HepG2 (cell line): ENCODE data around the gene KIF13A. TPM values are rescaled to one million over a fixed set of nuclear protein-coding genes. Genes with fewer than 3 reads are reported as not detected.

Source experiments
- ATAC-seq: fragments of 200-7000 bp; cut with Tn5 transposase; 3 replicates; pipeline ENCODE4 v1.9.1; 2020; ENCODE audit warnings: mild to moderate bottlenecking, moderate library complexity
- BruUV-seq: library from RNA; stranded (reverse); fragments of 400-500 nt; replicated peaks from 2 replicates; lab custom pipeline; 2021; lab: Mats Ljungman, UMichigan
- CTCF ChIA-PET: fragments of 300-600 bp; formaldehyde crosslinking; extraction: SDS; loops from one replicate; lab custom pipeline; 2021; ENCODE audit warnings: low total read pairs, inconsistent platforms, low intra/inter-chr PET ratio; lab: Yijun Ruan, JAX
- POLR2A ChIA-PET: fragments of 350-600 bp; sonication (Branson Sonifier 250); formaldehyde crosslinking; loops from one replicate; lab custom pipeline; 2020; ENCODE audit warnings: antibody characterized with exemption, inconsistent platforms; lab: Yijun Ruan, JAX
- DNase-seq: peaks from one replicate; pipeline ENCODE4 v3.0.0-alpha.2; 2015; ENCODE audit warnings: low spot score
- FAIRE-seq: peaks from 3 replicates; lab custom pipeline; 2011; peaks lifted over from hg19 to GRCh38; lab: Jason Lieb, UNC
- H2AFZ ChIP-seq: one replicate; pipeline ENCODE4 v1.6.1; 2011; ENCODE audit warnings: low read length, inconsistent platforms
- H3K27ac ChIP-seq: fragments of 300-600 bp; 3 replicates; pipeline ENCODE4 v1.8.0; 2011; ENCODE audit warnings: mixed run types, mild to moderate bottlenecking, mixed read lengths, low read length, inconsistent platforms; ENCODE audit not compliant: insufficient read depth; ENCODE audit errors: extremely low read length
- H3K27me3 ChIP-seq, 2 experiments: fragments of 200-600 bp in 1 of 2; 2 replicates in 1 of 2; 3 replicates in 1 of 2; pipeline versions ENCODE4 v1.6.0 to v1.8.0; 2011; ENCODE audit warnings: low read length in 2 of 2, mild to moderate bottlenecking in 2 of 2, moderate library complexity in 2 of 2, inconsistent platforms in 1 of 2; ENCODE audit not compliant: insufficient read depth in 2 of 2, control insufficient read depth in 1 of 2
- H3K36me3 ChIP-seq, 2 experiments: fragments of 200-600 bp in 1 of 2; replicated peaks in 1 of 2; 2 replicates in 1 of 2; 3 replicates in 1 of 2; pipeline versions ENCODE4 v1.5.1 to v1.8.0; 2011; ENCODE audit warnings: low read length in 2 of 2, inconsistent platforms in 1 of 2; ENCODE audit not compliant: insufficient read depth in 2 of 2, control insufficient read depth in 1 of 2
- H3K4me1 ChIP-seq: 2 replicates; pipeline ENCODE4 v1.5.1; 2012; ENCODE audit warnings: low read length, inconsistent platforms; ENCODE audit not compliant: insufficient read depth
- H3K4me2 ChIP-seq: 2 replicates; pipeline ENCODE4 v1.6.0; 2011; ENCODE audit warnings: low read depth, low read length, inconsistent platforms
- H3K4me3 ChIP-seq, 3 experiments: fragments of 200-600 bp in 1 of 3; sonication (generic), shearing (Covaris generic) in 1 of 3; replicated peaks in 1 of 3; 2 replicates each; pipeline ENCODE4 v1.5.1; 2011 to 2016; ENCODE audit warnings: low read length in 3 of 3, inconsistent platforms in 2 of 3, low read depth in 2 of 3, mild to moderate bottlenecking in 2 of 3, control low read depth in 1 of 3, mixed read lengths in 1 of 3; ENCODE audit not compliant: insufficient read depth in 1 of 3
- H3K79me2 ChIP-seq: one replicate; pipeline ENCODE4 v1.6.1; 2011; ENCODE audit warnings: low read length, inconsistent platforms; ENCODE audit not compliant: insufficient read depth
- H3K9ac ChIP-seq: 2 replicates; pipeline ENCODE4 v1.6.0; 2011; ENCODE audit warnings: mild to moderate bottlenecking, low read depth, low read length, inconsistent platforms; ENCODE audit not compliant: insufficient read depth
- H3K9me3 ChIP-seq: 2 replicates; pipeline ENCODE4 v1.5.1; 2012; ENCODE audit warnings: mild to moderate bottlenecking, low read length
- H4K20me1 ChIP-seq: 2 replicates; pipeline ENCODE4 v1.6.0; 2011; ENCODE audit warnings: inconsistent platforms, mild to moderate bottlenecking, low read length, moderate library complexity; ENCODE audit not compliant: insufficient read depth
- BHLHE40 ChIP-seq: IDR thresholded peaks from 2 replicates; pipeline ENCODE4 v1.6.1; 2011; ENCODE audit warnings: low read length, improper control_type of control experiment
- HBP1 ChIP-seq: IDR thresholded peaks from 2 replicates; pipeline ENCODE4 v1.6.1; 2016; ENCODE audit warnings: low read depth, control low read depth
- JDP2 ChIP-seq: sonication (generic); formaldehyde crosslinking; IDR thresholded peaks from 2 replicates; pipeline ENCODE4 v1.8.1; 2022; ENCODE audit warnings: missing genetic modification reagents, borderline replicate concordance
- THAP9 ChIP-seq: sonication (generic); formaldehyde crosslinking; IDR thresholded peaks from 2 replicates; pipeline ENCODE4; 2020; ENCODE audit warnings: missing genetic modification reagents, mild to moderate bottlenecking, borderline replicate concordance
- ZNF331 ChIP-seq: sonication (generic); formaldehyde crosslinking; IDR thresholded peaks from 2 replicates; pipeline ENCODE4 v1.4.0; 2020; ENCODE audit warnings: missing genetic modification reagents
- ZNF569 ChIP-seq: sonication (generic); formaldehyde crosslinking; IDR thresholded peaks from 2 replicates; pipeline ENCODE4 v1.5.0; 2020; ENCODE audit warnings: mild to moderate bottlenecking, missing genetic modification reagents, moderate library complexity, borderline replicate concordance
- ZNF724P ChIP-seq: sonication (generic); formaldehyde crosslinking; IDR thresholded peaks from 2 replicates; pipeline ENCODE4 v1.8.0; 2022; ENCODE audit warnings: missing genetic modification reagents, borderline replicate concordance
- ZNF737 ChIP-seq: sonication (generic); formaldehyde crosslinking; IDR thresholded peaks from 2 replicates; pipeline ENCODE4 v1.5.0; 2020; ENCODE audit warnings: missing genetic modification reagents, mild to moderate bottlenecking, borderline replicate concordance
- ZNF775 ChIP-seq: sonication (generic); formaldehyde crosslinking; IDR thresholded peaks from 2 replicates; pipeline ENCODE4 v1.4.0; 2020; ENCODE audit warnings: missing genetic modification reagents, mild to moderate bottlenecking, moderate library complexity, borderline replicate concordance
- ZSCAN12 ChIP-seq: sonication (generic); formaldehyde crosslinking; IDR thresholded peaks from 2 replicates; pipeline ENCODE4 v1.9.0; 2021; ENCODE audit warnings: mild to moderate bottlenecking, missing genetic modification reagents
- WGBS: methylation state at CpG from one replicate; pipeline ENCODE4 v1.1.6; 2017; ENCODE audit warnings: low lambda C conversion rate; 5-methylcytosine and 5-hydroxymethylcytosine counted together
- in situ Hi-C: cut with HindIII; loops from 2 replicates; pipeline ENCODE4 v1.10.0; 2017; ENCODE audit warnings: low pct_unique_long_range_greater_than_20kb; ENCODE audit not compliant: extremely low pct_ligation_motif_present
- intact Hi-C: fragments of 100-400 bp; cut with micrococcal nuclease; formaldehyde crosslinking; loops from one replicate; pipeline ENCODE4 v1.10.0; 2022; ENCODE audit not compliant: unreplicated experiment
- polyA plus RNA-seq, 8 experiments: library from polyadenylated mRNA; depleted of rRNA in 3 of 8; stranded (reverse) in 7 of 8; unstranded in 1 of 8; fragments of >200 nt; fragmentation: Illumina TruSeq in 4 of 8; extraction: Trizol in 4 of 8; gene quantifications; 2 replicates each; pipeline versions ENCODE4 v1.2.1 to v1.2.3, GENCODE V29; 2011 to 2016; ENCODE audit warnings: low read depth in 4 of 8, missing spikeins in 1 of 8, mixed read lengths in 1 of 8; ENCODE audit not compliant: insufficient read depth in 1 of 8
- total RNA-seq, 5 experiments: library from RNA; depleted of rRNA; stranded (reverse); fragments of >200 nt; fragmentation: Illumina TruSeq; extraction: Trizol; gene quantifications; 2 replicates each; pipeline ENCODE4 v1.2.3, GENCODE V29; 2016; ENCODE audit warnings: low read depth in 1 of 5
- TF ChIP-seq, protein P1 (sequence below): sonication (generic); formaldehyde crosslinking; IDR thresholded peaks from 2 replicates; pipeline ENCODE4 v1.4.0; 2020; ENCODE audit warnings: mild to moderate bottlenecking, missing genetic modification reagents

KIF13A gene
- total and polyA plus RNA-seq, 2 of the 13 experiments (the other 11 are each of a cell fraction or from before 2014, with no cell fraction given) = 21.1 to 37.2 TPM

DNA sequence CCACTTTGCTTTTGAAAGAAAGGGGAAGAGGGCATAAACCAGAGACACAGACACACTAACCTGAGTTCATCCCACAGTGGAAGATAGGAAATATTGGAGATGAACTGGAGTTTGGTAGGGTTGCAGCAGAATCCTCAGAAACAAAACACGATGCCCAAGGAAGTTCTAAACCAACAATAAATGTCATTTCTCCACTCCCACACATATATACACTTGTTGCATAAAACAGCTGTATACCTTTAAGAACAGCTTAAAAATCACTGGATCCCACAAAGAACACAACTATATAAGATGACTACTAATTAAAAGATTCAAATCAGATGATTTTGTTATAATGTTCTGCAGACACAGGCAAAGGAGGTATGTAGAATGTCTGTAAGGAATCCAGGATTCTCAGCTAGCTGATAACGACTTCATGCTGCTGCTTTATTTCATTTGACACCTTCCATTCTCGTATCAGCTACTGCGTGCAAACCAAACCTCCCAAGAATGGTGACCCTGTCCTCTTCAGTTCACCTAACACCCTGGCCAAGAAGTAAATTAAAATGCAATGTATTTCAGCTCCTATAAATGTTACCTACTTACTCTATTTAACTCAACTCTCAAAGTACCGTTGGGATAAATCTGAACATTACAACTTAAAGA, 14.3 kb downstream of the KIF13A start:
- no peak for DNase-seq
- in situ Hi-C loops = no loop called here
- BruUV-seq = TSS peak; percentile 4
- intact Hi-C loops = no loop called here
- Histone ChIP-seq H3K9ac (no peak overlapping the region), H3K27ac (no peak overlapping the region), H4K20me1 (peaks cover 6% of the 10 kb centered on the region; the same call in 1 of the 2 replicates), H3K36me3 (no peaks in the 10 kb centered on the region), H3K4me3 (no peak overlapping the region), H3K4me2 (no peak overlapping the region), H3K27me3 (no peaks in the 10 kb centered on the region), H2AFZ (no peak overlapping the region), H3K4me1 (peaks cover 11% of the 10 kb centered on the region), H3K9me3 (no peaks in the 10 kb centered on the region), H3K79me2 (peaks cover 41% of the 10 kb centered on the region)
- FAIRE-seq = no peak
- ChIA-PET POLR2A (no interaction called here), CTCF (no interaction called here)
- WGBS = 97% methylated on average over 5 of the region's 5 CpGs
- no peak for ATAC-seq
- TF ChIP-seq THAP9 (CRISPR knock-in tag) = no peak
- TF ChIP-seq HBP1 (CRISPR knock-in tag) = no peak
- TF ChIP-seq ZNF775 = no peak
- TF ChIP-seq ZNF737 (CRISPR knock-in tag) = no peak
- TF ChIP-seq ZNF569 (CRISPR knock-in tag) = no peak
- TF ChIP-seq ZNF331 (CRISPR knock-in tag) = no peak
- TF ChIP-seq, protein P1, sequence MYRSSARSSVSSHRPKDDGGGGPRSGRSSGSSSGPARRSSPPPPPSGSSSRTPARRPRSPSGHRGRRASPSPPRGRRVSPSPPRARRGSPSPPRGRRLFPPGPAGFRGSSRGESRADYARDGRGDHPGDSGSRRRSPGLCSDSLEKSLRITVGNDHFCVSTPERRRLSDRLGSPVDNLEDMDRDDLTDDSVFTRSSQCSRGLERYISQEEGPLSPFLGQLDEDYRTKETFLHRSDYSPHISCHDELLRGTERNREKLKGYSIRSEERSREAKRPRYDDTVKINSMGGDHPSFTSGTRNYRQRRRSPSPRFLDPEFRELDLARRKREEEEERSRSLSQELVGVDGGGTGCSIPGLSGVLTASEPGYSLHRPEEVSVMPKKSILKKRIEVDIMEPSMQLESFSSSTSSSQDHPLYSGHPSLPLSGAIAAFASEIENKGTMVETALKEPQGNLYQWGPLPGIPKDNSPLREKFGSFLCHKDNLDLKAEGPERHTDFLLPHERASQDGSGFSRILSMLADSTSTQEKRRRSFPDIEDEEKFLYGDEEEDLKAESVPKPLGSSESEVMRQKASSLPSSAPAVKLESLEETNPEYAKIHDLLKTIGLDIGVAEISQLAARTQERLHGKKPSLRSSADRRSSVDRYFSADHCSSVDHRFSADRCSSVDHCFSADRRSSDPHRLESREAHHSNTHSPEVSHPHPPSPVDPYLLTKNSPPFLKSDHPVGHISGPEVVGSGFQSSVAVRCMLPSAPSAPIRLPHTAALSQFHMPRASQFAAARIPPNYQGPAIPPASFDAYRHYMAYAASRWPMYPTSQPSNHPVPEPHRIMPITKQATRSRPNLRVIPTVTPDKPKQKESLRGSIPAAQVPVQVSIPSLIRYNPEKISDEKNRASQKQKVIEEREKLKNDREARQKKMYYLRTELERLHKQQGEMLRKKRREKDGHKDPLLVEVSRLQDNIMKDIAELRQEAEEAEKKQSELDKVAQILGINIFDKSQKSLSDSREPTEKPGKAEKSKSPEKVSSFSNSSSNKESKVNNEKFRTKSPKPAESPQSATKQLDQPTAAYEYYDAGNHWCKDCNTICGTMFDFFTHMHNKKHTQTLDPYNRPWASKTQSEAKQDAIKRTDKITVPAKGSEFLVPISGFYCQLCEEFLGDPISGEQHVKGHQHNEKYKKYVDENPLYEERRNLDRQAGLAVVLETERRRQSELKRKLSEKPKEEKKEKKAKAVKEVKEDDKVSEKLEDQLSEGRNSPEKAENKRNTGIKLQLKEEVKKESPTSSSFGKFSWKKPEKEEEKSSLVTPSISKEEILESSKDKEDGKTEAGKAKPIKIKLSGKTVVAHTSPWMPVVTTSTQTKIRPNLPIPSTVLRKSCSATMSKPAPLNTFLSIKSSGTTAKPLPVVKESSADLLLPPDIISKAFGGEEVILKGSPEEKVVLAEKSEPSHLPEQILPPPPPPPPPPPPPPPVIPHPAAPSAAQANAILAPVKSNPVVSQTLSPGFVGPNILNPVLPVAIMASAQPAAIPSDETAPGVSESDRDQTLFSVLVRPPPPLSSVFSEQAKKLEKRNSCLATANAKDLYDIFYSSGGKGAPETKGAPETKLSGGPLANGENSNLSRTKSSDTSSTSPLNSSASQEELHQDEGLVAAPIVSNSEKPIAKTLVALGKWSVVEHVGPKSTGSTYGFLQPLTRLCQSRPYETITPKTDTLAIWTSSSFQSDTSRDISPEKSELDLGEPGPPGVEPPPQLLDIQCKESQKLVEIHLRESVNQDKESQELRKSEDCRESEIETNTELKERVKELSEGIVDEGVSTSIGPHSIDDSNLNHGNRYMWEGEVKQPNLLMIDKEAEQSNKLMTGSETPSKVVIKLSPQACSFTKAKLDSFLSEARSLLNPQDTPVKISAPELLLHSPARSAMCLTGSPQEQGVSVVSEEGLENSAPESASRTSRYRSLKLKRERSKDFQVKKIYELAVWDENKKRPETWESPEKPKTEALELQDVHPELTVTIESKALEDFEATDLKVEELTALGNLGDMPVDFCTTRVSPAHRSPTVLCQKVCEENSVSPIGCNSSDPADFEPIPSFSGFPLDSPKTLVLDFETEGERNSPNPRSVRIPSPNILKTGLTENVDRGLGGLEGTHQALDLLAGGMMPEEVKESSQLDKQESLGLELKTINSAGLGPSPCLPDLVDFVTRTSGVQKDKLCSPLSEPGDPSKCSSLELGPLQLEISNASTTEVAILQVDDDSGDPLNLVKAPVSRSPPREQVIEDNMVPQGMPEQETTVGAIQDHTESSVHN = no peak
- TF ChIP-seq ZSCAN12 (CRISPR knock-in tag) = no peak
- no peak for TF ChIP-seq ZNF724P (CRISPR knock-in tag)
- no peak for TF ChIP-seq BHLHE40
- TF ChIP-seq JDP2 = no peak
